H9 (cell line): ENCODE results near the gene TNNI3. TPM values are rescaled to one million over a fixed set of nuclear protein-coding genes. Genes with fewer than 3 reads are reported as not detected.

ENCODE experiments used
- DNase-seq: peaks from one replicate; pipeline ENCODE4 v3.0.0-alpha.2; 2017
- H2AFZ ChIP-seq: one replicate; pipeline ENCODE4 v1.6.1; 2013; ENCODE audit warnings: mild to moderate bottlenecking, low read length, control low read depth, moderate library complexity
- H2AK5ac ChIP-seq: 2 replicates; pipeline ENCODE4 v1.6.1; 2013; ENCODE audit warnings: low read length, control low read depth, mixed read lengths; ENCODE audit not compliant: insufficient read length
- H2BK120ac ChIP-seq: one replicate; pipeline ENCODE4 v1.6.1; 2013; ENCODE audit warnings: low read depth, mild to moderate bottlenecking, low read length, control low read depth, inconsistent platforms; ENCODE audit not compliant: poor library complexity, severe bottlenecking
- H2BK12ac ChIP-seq: 2 replicates; pipeline ENCODE4 v1.6.1; 2013; ENCODE audit warnings: low read length, control low read depth, mixed read lengths, low read depth; ENCODE audit not compliant: insufficient read length
- H2BK15ac ChIP-seq: 2 replicates; pipeline ENCODE4 v1.6.1; 2013; ENCODE audit warnings: low read depth, low read length, control low read depth
- H2BK20ac ChIP-seq: one replicate; pipeline ENCODE4 v1.6.1; 2013; ENCODE audit warnings: low read depth, mild to moderate bottlenecking, low read length, control low read depth, inconsistent platforms; ENCODE audit not compliant: poor library complexity, severe bottlenecking
- H2BK5ac ChIP-seq: 2 replicates; pipeline ENCODE4 v1.6.1; 2013; ENCODE audit warnings: low read length, control low read depth, mixed read lengths; ENCODE audit not compliant: insufficient read length
- H3K14ac ChIP-seq: 2 replicates; pipeline ENCODE4 v1.6.1; 2013; ENCODE audit warnings: low read length, control low read depth; ENCODE audit not compliant: insufficient read depth
- H3K18ac ChIP-seq: 2 replicates; pipeline ENCODE4 v1.6.1; 2013; ENCODE audit warnings: low read depth, mild to moderate bottlenecking, mixed read lengths, low read length, control low read depth; ENCODE audit not compliant: insufficient read length
- H3K23ac ChIP-seq: 2 replicates; pipeline ENCODE4 v1.6.1; 2013; ENCODE audit warnings: low read length, control low read depth, mixed read lengths, low read depth; ENCODE audit not compliant: insufficient read length
- H3K23me2 ChIP-seq: 2 replicates; pipeline ENCODE4 v1.6.1; 2013; ENCODE audit warnings: low read depth, mild to moderate bottlenecking, mixed read lengths, low read length, control low read depth; ENCODE audit not compliant: insufficient read length, poor library complexity, severe bottlenecking
- H3K27ac ChIP-seq: 2 replicates; pipeline ENCODE4 v1.5.1; 2013; ENCODE audit warnings: low read length, control low read depth, mixed read lengths, low read depth; ENCODE audit not compliant: insufficient read length
- H3K27me3 ChIP-seq: 2 replicates; pipeline ENCODE4 v1.6.1; 2013; ENCODE audit warnings: low read length, control low read depth, inconsistent platforms; ENCODE audit not compliant: insufficient read depth
- H3K4ac ChIP-seq: 2 replicates; pipeline ENCODE4 v1.6.1; 2013; ENCODE audit warnings: low read depth, mild to moderate bottlenecking, control low read depth, inconsistent platforms, low read length, moderate library complexity
- H3K4me1 ChIP-seq: 2 replicates; pipeline ENCODE4 v1.6.1; 2013; ENCODE audit warnings: low read length, control low read depth, inconsistent platforms; ENCODE audit not compliant: insufficient read depth
- H3K4me2 ChIP-seq: 2 replicates; pipeline ENCODE4 v1.6.1; 2013; ENCODE audit warnings: low read length, control low read depth, mixed read lengths; ENCODE audit not compliant: insufficient read length, insufficient read depth
- H3K56ac ChIP-seq: 2 replicates; pipeline ENCODE4 v1.6.1; 2013; ENCODE audit warnings: low read depth, mild to moderate bottlenecking, mixed read lengths, low read length, control low read depth; ENCODE audit not compliant: insufficient read length
- H3K79me1 ChIP-seq: 2 replicates; pipeline ENCODE4 v1.6.1; 2013; ENCODE audit warnings: low read depth, mild to moderate bottlenecking, moderate library complexity, low read length, control low read depth, inconsistent platforms; ENCODE audit not compliant: insufficient read depth, poor library complexity, severe bottlenecking
- H3K79me2 ChIP-seq: 2 replicates; pipeline ENCODE4 v1.6.1; 2013; ENCODE audit warnings: low read length, control low read depth, inconsistent platforms; ENCODE audit not compliant: insufficient read depth
- H3K9ac ChIP-seq: 2 replicates; pipeline ENCODE4 v1.6.1; 2013; ENCODE audit warnings: low read length, control low read depth, mixed read lengths; ENCODE audit not compliant: insufficient read length; ENCODE audit errors: extremely low read depth
- H3K9me3 ChIP-seq: one replicate; pipeline ENCODE4 v1.6.1; 2013; ENCODE audit warnings: low read depth, low read length, inconsistent platforms; ENCODE audit not compliant: control insufficient read depth
- H3T11ph ChIP-seq: one replicate; pipeline ENCODE4 v1.6.1; 2013; ENCODE audit warnings: mild to moderate bottlenecking, low read length, control low read depth, inconsistent platforms
- H4K20me1 ChIP-seq: one replicate; pipeline ENCODE4 v1.6.1; 2013; ENCODE audit not compliant: control insufficient read depth, insufficient read length, insufficient read depth
- H4K5ac ChIP-seq: 2 replicates; pipeline ENCODE4 v1.6.1; 2013; ENCODE audit warnings: low read depth, mild to moderate bottlenecking, mixed read lengths, low read length, control low read depth; ENCODE audit not compliant: insufficient read length
- H4K8ac ChIP-seq: replicated peaks from 2 replicates; pipeline ENCODE4 v1.6.1; 2013; ENCODE audit warnings: low read length, control low read depth, mixed read lengths, low read depth; ENCODE audit not compliant: insufficient read length
- H4K91ac ChIP-seq: 2 replicates; pipeline ENCODE4 v1.6.1; 2013; ENCODE audit warnings: low read depth, mild to moderate bottlenecking, moderate library complexity, mixed read lengths, low read length, control low read depth; ENCODE audit not compliant: insufficient read length
- H3K27ac Mint-ChIP-seq, 3 experiments: 2 replicates in 2 of 3; 3 replicates in 1 of 3; pipeline ENCODE4 v1.8.0; 2020 to 2021; ENCODE audit warnings: mixed read lengths in 3 of 3, mild to moderate bottlenecking in 1 of 3, moderate library complexity in 1 of 3
- H3K27me3 Mint-ChIP-seq: 2 replicates; pipeline ENCODE4 v1.8.0; 2021; ENCODE audit warnings: low read depth, mild to moderate bottlenecking, moderate library complexity, mixed read lengths
- H3K36me3 Mint-ChIP-seq, 3 experiments: 2 replicates in 2 of 3; 3 replicates in 1 of 3; pipeline ENCODE4 v1.8.0; 2020 to 2021; ENCODE audit warnings: low read depth in 3 of 3, mixed read lengths in 3 of 3; ENCODE audit not compliant: insufficient read depth in 1 of 3
- H3K4me1 Mint-ChIP-seq, 2 experiments: 2 replicates each; pipeline ENCODE4 v1.8.0; 2020; ENCODE audit warnings: mixed read lengths in 2 of 2
- H3K4me3 Mint-ChIP-seq, 2 experiments: 2 replicates in 1 of 2; 3 replicates in 1 of 2; pipeline ENCODE4 v1.8.0; 2020 to 2021; ENCODE audit warnings: mild to moderate bottlenecking in 2 of 2, mixed read lengths in 2 of 2, moderate library complexity in 1 of 2
- H3K9me3 Mint-ChIP-seq, 2 experiments: 2 replicates in 1 of 2; 3 replicates in 1 of 2; pipeline ENCODE4 v1.8.0; 2020; ENCODE audit warnings: mild to moderate bottlenecking in 2 of 2, mixed read lengths in 2 of 2, moderate library complexity in 1 of 2
- WGBS: extraction: QIAGEN DNeasy Blood & Tissue Kit; methylation state at CpG from one replicate; pipeline ENCODE4 v1.1.7; 2013; ENCODE audit warnings: missing lambda C conversion rate, low lambda C conversion rate, mixed read lengths; ENCODE audit not compliant: insufficient read length; ENCODE audit errors: extremely low coverage; 5-methylcytosine and 5-hydroxymethylcytosine counted together
- total RNA-seq: library from RNA; stranded (reverse); gene quantifications from 2 replicates; pipeline ENCODE4 v1.2.1, GENCODE V29; 2021
- TF ChIP-seq, protein P1 (sequence below): fragments of 200-600 bp; sonication (generic); conservative IDR thresholded peaks from 3 replicates; pipeline ENCODE4 v1.8.0; 2021; ENCODE audit warnings: antibody characterized with exemption, mild to moderate bottlenecking

The TNNI3 gene
- total RNA-seq, 1 experiment from 2014 or later = 36.9 TPM

DNA sequence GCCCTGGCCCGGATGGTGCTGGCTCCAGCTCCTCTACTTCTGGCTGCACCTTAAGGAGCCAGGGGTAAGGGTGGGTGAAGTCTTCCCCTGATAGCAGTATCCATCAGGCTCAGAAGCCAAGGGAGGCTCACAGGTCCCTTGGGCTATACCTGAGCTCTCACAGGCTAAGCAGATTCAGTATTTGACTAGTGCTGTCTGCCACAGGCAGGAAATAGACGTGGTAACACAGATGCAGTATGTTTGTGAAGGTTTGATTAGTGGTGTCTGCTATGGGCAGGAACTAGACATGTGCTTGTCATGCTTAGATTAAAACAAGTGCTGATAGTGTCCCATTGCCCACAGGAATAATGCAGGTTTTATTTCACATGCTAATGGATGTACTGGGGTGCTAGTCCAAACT is 18.5 kb upstream of the TNNI3 start:
- Mint-ChIP-seq H3K4me1 (peaks cover 35 to 58% of the 10 kb centered on the region in 2 experiments), H3K27me3 (peaks cover 77% of the 10 kb centered on the region), H3K4me3 (no peak overlapping the region), H3K36me3 (no peaks in the 10 kb centered on the region; a peak in 1 of 7 replicates), H3K9me3 (peaks cover 2 to 8% of the 10 kb centered on the region in 2 experiments; a peak in 4 of 5 replicates), H3K27ac (no peak overlapping the region)
- Histone ChIP-seq H4K5ac (no peak overlapping the region), H2BK120ac (no peak overlapping the region), H3K27ac (no peak overlapping the region), H3K4ac (no peak overlapping the region), H2AFZ (no peak overlapping the region), H2BK15ac (no peak overlapping the region), H4K8ac (no peak overlapping the region), H4K20me1 (no peaks in the 10 kb centered on the region), H3T11ph (no peak overlapping the region), H2BK12ac (no peak overlapping the region), H3K23ac (no peak overlapping the region), H3K23me2 (peaks cover 28% of the 10 kb centered on the region), H3K18ac (no peak overlapping the region), H2BK20ac (no peak overlapping the region), H3K79me2 (no peaks in the 10 kb centered on the region), H2BK5ac (no peak overlapping the region), H3K56ac (no peak overlapping the region), H3K27me3 (peaks cover 7% of the 10 kb centered on the region; the same call in 1 of the 2 replicates), H3K9me3 (no peaks in the 10 kb centered on the region), H2AK5ac (no peak overlapping the region), H3K4me2 (no peak overlapping the region), H3K4me1 (peaks cover 2% of the 10 kb centered on the region; the same call in 1 of the 2 replicates), H4K91ac (no peak overlapping the region), H3K79me1 (no peaks in the 10 kb centered on the region), H3K14ac (no peak overlapping the region), H3K9ac (no peak overlapping the region)
- TF ChIP-seq, protein P1, sequence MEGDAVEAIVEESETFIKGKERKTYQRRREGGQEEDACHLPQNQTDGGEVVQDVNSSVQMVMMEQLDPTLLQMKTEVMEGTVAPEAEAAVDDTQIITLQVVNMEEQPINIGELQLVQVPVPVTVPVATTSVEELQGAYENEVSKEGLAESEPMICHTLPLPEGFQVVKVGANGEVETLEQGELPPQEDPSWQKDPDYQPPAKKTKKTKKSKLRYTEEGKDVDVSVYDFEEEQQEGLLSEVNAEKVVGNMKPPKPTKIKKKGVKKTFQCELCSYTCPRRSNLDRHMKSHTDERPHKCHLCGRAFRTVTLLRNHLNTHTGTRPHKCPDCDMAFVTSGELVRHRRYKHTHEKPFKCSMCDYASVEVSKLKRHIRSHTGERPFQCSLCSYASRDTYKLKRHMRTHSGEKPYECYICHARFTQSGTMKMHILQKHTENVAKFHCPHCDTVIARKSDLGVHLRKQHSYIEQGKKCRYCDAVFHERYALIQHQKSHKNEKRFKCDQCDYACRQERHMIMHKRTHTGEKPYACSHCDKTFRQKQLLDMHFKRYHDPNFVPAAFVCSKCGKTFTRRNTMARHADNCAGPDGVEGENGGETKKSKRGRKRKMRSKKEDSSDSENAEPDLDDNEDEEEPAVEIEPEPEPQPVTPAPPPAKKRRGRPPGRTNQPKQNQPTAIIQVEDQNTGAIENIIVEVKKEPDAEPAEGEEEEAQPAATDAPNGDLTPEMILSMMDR = 0 out of 3 replicates have a peak, but pooled peaks have one; percentile 12
- DNase-seq = no peak
- WGBS = no CpG with 5 or more reads among the region's 2 CpGs
